ENCODE data around the gene ZWILCH.

ZWILCH gene

GRCh38 chr15:66474135-66474534, 31.0 kb upstream of the ZWILCH start:
- no peak overlapping the region for H3K4me2 ChIP-seq (ENCODE audit: low read length)
- peaks cover 12% of the 10 kb centered on the region for H3K4me1 ChIP-seq (ENCODE audit: control insufficient read depth, insufficient read depth, low read length)
- H3K27me3 ChIP-seq (ENCODE audit: control insufficient read depth, insufficient read depth, low read length) = no peaks in the 10 kb centered on the region
- no peak overlapping the region for H3K9ac ChIP-seq (ENCODE audit: low read depth, low read length)
- H3K36me3 ChIP-seq (ENCODE audit: insufficient read depth, low read length) = peaks cover 14% of the 10 kb centered on the region
- H3K9me3 ChIP-seq (replicated peaks; ENCODE audit: low read length) = no peaks in the 10 kb centered on the region
- H3K4me3 ChIP-seq (ENCODE audit: low read length) = no peak overlapping the region

DNA sequence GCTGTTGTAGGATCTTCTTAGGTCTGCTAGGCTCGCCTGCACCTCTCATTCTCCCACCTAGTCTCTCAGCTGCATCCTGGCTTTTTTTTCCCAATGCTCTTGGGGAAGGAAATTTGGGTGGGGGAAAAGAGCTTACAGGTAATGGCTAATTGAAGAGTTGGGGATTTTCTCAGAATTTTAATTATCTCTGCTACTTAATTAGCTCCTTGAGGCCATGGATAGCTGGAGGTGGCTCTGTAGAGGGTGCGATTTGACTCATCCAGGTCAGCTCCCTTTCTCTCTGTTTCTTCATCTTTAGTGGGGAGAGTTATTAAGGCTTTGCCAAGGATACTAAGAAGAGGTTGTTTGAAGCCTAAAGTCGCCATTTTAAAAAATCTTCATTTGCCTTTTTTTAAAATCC, 30.2 kb upstream of the ZWILCH start:
- Histone ChIP-seq H3K9ac (ENCODE audit: low read depth, low read length) (no peak overlapping the region), H3K9me3 (replicated peaks; ENCODE audit: low read length) (no peaks in the 10 kb centered on the region), H3K36me3 (ENCODE audit: insufficient read depth, low read length) (peaks cover 11% of the 10 kb centered on the region), H3K27me3 (ENCODE audit: control insufficient read depth, insufficient read depth, low read length) (no peaks in the 10 kb centered on the region), H3K4me2 (ENCODE audit: low read length) (no peak overlapping the region), H3K4me1 (ENCODE audit: control insufficient read depth, insufficient read depth, low read length) (peaks cover 12% of the 10 kb centered on the region), H3K4me3 (ENCODE audit: low read length) (no peak overlapping the region)

DNA sequence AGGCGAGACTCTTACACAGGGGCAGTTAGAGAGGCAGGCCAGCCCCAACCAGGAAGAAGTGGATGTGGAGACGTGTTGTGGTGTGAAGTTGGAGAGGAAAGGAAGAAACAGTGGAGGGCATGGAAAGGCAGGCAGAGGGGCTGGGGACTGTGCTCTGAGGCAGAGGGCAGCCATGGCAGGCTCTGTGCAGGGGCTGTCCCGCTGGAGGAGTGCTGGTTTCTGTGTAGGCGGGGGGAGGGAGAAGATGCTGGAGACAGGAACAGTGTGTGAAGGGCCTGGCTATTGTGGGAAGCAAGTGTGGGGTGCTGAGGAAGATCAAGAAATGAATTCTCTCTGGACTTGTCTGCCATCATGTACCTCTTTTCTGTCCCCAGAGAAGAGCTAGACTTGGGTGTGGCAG, 28.6 kb upstream of the ZWILCH start:
- H3K4me3 ChIP-seq (ENCODE audit: low read length) = no peak overlapping the region
- H3K4me2 ChIP-seq (ENCODE audit: low read length) = no peak overlapping the region
- no peak overlapping the region for H3K9ac ChIP-seq (ENCODE audit: low read depth, low read length)
- no peaks in the 10 kb centered on the region for H3K27me3 ChIP-seq (ENCODE audit: control insufficient read depth, insufficient read depth, low read length)
- H3K4me1 ChIP-seq (ENCODE audit: control insufficient read depth, insufficient read depth, low read length) = peaks cover 15% of the 10 kb centered on the region
- H3K36me3 ChIP-seq (ENCODE audit: insufficient read depth, low read length) = peaks cover 5% of the 10 kb centered on the region
- H3K9me3 ChIP-seq (replicated peaks; ENCODE audit: low read length) = no peaks in the 10 kb centered on the region

DNA sequence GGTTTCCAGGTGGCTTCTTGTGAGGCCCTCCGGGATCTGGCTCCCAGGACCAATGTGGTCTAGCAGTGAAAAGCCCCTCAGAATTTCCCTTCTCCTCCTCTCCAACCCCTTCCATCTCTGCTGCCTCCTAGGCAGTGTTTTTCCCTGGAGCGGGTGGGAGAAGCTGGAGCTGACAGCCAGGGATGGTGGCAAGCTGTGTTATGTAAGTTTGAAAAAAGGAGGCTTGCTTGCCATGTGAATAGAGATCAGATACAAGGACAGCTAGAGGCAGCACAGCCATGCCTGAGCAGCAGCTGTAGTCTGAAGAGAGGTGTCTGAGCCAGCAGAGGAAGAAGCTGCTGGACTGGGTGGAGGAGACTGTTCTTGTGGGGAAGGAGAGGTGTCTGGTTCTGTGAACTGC, 28.1 kb upstream of the ZWILCH start:
- H3K4me3 ChIP-seq (ENCODE audit: low read length) = no peak overlapping the region
- H3K4me2 ChIP-seq (ENCODE audit: low read length) = no peak overlapping the region
- no peaks in the 10 kb centered on the region for H3K9me3 ChIP-seq (replicated peaks; ENCODE audit: low read length)
- no peak overlapping the region for H3K9ac ChIP-seq (ENCODE audit: low read depth, low read length)
- no peaks in the 10 kb centered on the region for H3K27me3 ChIP-seq (ENCODE audit: control insufficient read depth, insufficient read depth, low read length)
- H3K4me1 ChIP-seq (ENCODE audit: control insufficient read depth, insufficient read depth, low read length) = peaks cover 14% of the 10 kb centered on the region
- H3K36me3 ChIP-seq (ENCODE audit: insufficient read depth, low read length) = peaks cover 10% of the 10 kb centered on the region

DNA sequence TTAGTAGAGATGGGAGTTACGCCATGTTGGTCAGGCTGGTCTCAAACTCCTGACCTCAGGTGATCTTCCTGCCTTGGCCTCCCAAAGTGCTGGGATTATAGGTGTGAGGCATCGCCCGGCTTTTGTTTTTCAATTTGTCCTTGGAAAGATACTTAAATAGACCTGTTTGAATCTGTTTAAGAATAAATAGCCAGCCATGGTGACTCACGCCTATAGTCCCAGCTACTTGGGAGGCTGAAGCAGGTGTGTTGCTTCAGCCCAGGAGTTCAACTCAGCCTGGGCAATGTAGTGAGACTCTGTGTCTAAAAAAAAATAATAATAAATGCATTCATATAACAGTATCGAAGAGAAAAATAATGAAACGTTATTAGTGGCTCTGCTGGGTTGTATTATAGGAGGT, 24.9 kb upstream of the ZWILCH start:
- no peaks in the 10 kb centered on the region for H3K27me3 ChIP-seq (ENCODE audit: control insufficient read depth, insufficient read depth, low read length)
- no peak overlapping the region for H3K9ac ChIP-seq (ENCODE audit: low read depth, low read length)
- no peak overlapping the region for H3K4me2 ChIP-seq (ENCODE audit: low read length)
- peaks cover 14% of the 10 kb centered on the region for H3K4me1 ChIP-seq (ENCODE audit: control insufficient read depth, insufficient read depth, low read length)
- no peaks in the 10 kb centered on the region for H3K9me3 ChIP-seq (replicated peaks; ENCODE audit: low read length)
- peaks cover 29% of the 10 kb centered on the region for H3K36me3 ChIP-seq (ENCODE audit: insufficient read depth, low read length)
- no peak overlapping the region for H3K4me3 ChIP-seq (ENCODE audit: low read length)

DNA sequence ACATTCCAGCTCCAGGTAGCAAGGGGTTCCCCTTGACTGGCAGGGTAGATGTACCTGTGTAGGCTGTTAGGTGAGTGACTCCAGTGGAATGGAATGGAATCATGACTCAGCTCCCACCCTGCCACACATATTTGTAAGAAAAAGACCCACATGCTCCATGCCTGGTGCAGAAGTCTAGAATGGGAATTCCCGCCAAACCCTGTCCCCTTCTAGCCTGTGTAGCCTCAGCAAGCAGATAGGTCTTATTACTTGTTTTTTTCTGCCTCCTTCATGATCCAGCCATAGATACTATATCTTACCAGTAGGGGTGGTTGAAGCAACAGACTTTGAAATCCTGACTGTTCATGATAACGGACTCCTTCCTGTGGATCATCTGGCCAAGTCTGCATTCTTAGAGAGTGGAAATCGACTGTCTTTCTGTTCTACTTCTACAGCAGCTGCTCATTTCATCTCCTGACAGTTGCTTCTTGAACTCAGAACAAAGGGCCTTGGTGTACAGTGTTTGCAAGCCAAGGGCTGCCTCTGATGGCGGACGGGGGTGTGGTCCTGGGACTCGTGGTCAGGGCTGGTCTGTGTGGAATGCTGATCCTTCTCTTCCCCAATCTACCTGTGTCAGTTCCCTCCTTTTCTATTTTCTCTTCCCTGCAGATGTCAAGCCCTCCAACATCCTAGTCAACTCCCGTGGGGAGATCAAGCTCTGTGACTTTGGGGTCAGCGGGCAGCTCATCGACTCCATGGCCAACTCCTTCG, 23.8 kb upstream of the ZWILCH start:
- Histone ChIP-seq H3K4me3 (ENCODE audit: low read length) (no peak overlapping the region), H3K27me3 (ENCODE audit: control insufficient read depth, insufficient read depth, low read length) (no peaks in the 10 kb centered on the region), H3K4me2 (ENCODE audit: low read length) (no peak overlapping the region), H3K4me1 (ENCODE audit: control insufficient read depth, insufficient read depth, low read length) (peaks cover 14% of the 10 kb centered on the region), H3K9ac (ENCODE audit: low read depth, low read length) (no peak overlapping the region), H3K9me3 (replicated peaks; ENCODE audit: low read length) (no peaks in the 10 kb centered on the region), H3K36me3 (ENCODE audit: insufficient read depth, low read length) (peaks cover 32% of the 10 kb centered on the region)

- Histone ChIP-seq H3K36me3 (ENCODE audit: insufficient read depth, low read length) (peaks cover 43% of the 10 kb centered on the region), H3K9me3 (replicated peaks; ENCODE audit: low read length) (no peaks in the 10 kb centered on the region), H3K27me3 (ENCODE audit: control insufficient read depth, insufficient read depth, low read length) (no peaks in the 10 kb centered on the region), H3K4me3 (ENCODE audit: low read length) (no peak overlapping the region), H3K9ac (ENCODE audit: low read depth, low read length) (no peak overlapping the region), H3K4me2 (ENCODE audit: low read length) (no peak overlapping the region), H3K4me1 (ENCODE audit: control insufficient read depth, insufficient read depth, low read length) (peaks cover 14% of the 10 kb centered on the region)
Measured at GRCh38 chr15:66482539-66482938, 22.6 kb upstream of the ZWILCH start.

DNA sequence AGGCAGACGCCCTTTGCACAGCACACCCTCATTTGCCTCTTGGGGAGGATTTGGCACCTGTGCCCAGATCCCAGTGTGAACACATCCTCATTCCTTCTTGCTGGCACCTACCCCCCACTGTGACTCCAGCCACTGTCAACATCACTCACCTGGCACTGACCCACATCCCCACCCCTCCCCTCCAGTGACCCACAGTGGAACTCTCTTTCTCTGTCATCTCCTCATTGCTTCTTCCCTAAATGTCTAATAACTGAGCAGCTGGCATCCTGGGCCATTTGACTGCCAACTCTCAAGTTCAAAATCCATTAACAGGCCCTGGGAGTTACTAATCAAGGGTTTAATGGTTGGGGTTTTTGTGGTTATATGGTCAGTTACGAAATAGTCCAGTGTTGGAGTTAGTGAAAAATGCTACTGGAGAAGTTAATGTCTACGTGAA, 22.0 kb upstream of the ZWILCH start:
- peaks cover 49% of the 10 kb centered on the region for H3K36me3 ChIP-seq (ENCODE audit: insufficient read depth, low read length)
- no peak overlapping the region for H3K4me3 ChIP-seq (ENCODE audit: low read length)
- no peaks in the 10 kb centered on the region for H3K27me3 ChIP-seq (ENCODE audit: control insufficient read depth, insufficient read depth, low read length)
- H3K4me1 ChIP-seq (ENCODE audit: control insufficient read depth, insufficient read depth, low read length) = peaks cover 14% of the 10 kb centered on the region
- no peak overlapping the region for H3K9ac ChIP-seq (ENCODE audit: low read depth, low read length)
- H3K4me2 ChIP-seq (ENCODE audit: low read length) = no peak overlapping the region
- no peaks in the 10 kb centered on the region for H3K9me3 ChIP-seq (replicated peaks; ENCODE audit: low read length)

DNA sequence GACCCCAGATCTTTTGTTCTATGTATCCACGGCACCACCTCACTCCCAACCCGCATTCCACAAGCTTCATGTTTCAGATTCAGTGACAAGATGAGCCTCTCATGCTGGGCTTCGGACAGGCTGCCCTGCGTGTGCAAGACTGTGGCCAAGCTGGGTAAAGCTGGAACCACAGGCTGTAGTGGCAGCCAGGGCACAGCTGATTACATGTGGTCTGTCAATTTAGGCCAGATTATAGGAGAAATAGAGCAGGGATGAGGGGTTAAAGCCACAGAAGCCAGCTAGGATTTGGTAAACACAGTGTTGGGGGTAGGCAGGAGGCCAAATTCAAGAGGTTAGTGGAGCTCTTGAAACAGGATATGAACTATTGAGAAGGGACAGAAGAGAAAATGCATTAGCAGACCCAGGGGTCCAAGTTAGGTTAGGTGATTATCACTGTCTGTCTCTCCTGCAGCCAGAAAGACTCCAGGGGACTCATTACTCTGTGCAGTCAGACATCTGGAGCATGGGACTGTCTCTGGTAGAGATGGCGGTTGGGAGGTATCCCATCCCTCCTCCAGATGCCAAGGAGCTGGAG, 20.5 kb upstream of the ZWILCH start:
- H3K36me3 ChIP-seq (ENCODE audit: insufficient read depth, low read length) = peaks cover 57% of the 10 kb centered on the region

GRCh38 chr15:66486887-66487286, 18.2 kb upstream of the ZWILCH start:
- Histone ChIP-seq H3K4me2 (ENCODE audit: low read length) (no peak overlapping the region), H3K9ac (ENCODE audit: low read depth, low read length) (no peak overlapping the region), H3K27me3 (ENCODE audit: control insufficient read depth, insufficient read depth, low read length) (no peaks in the 10 kb centered on the region), H3K9me3 (replicated peaks; ENCODE audit: low read length) (no peaks in the 10 kb centered on the region), H3K4me1 (ENCODE audit: control insufficient read depth, insufficient read depth, low read length) (peaks cover 12% of the 10 kb centered on the region), H3K4me3 (ENCODE audit: low read length) (no peak overlapping the region), H3K36me3 (ENCODE audit: insufficient read depth, low read length) (peaks cover 75% of the 10 kb centered on the region)

More for the DNA sequence above, 20.5 kb upstream of the ZWILCH start:
- Histone ChIP-seq H3K4me1 (ENCODE audit: control insufficient read depth, insufficient read depth, low read length) (peaks cover 14% of the 10 kb centered on the region), H3K9ac (ENCODE audit: low read depth, low read length) (no peak overlapping the region), H3K4me2 (ENCODE audit: low read length) (no peak overlapping the region), H3K27me3 (ENCODE audit: control insufficient read depth, insufficient read depth, low read length) (no peaks in the 10 kb centered on the region), H3K4me3 (ENCODE audit: low read length) (no peak overlapping the region), H3K9me3 (replicated peaks; ENCODE audit: low read length) (no peaks in the 10 kb centered on the region)

DNA sequence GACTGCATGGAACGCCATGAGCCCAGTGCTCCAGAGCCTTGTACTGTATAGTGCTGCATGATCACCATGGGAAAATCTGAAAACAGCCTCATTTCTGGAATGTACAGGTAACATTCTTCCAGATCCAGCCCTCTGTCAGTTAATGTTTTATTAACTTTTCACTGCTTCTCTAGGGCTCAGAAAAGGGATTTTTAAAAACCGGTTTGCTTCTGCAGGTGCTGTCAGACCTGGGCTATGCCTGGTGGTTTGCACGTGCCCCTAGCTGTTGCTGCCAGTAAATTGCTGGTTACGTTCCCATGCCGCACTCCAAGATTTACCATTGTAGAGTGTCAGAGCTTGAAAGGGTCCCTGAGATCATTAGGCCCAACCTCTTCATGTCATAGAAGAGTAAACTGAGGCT, 16.6 kb upstream of the ZWILCH start:
- no peak overlapping the region for H3K9ac ChIP-seq (ENCODE audit: low read depth, low read length)
- H3K9me3 ChIP-seq (replicated peaks; ENCODE audit: low read length) = no peaks in the 10 kb centered on the region
- H3K4me1 ChIP-seq (ENCODE audit: control insufficient read depth, insufficient read depth, low read length) = peaks cover under 1% of the 10 kb centered on the region
- no peak overlapping the region for H3K4me3 ChIP-seq (ENCODE audit: low read length)
- H3K27me3 ChIP-seq (ENCODE audit: control insufficient read depth, insufficient read depth, low read length) = no peaks in the 10 kb centered on the region
- no peak overlapping the region for H3K4me2 ChIP-seq (ENCODE audit: low read length)
- H3K36me3 ChIP-seq (ENCODE audit: insufficient read depth, low read length) = peaks cover 75% of the 10 kb centered on the region
